Cortex of kidney (tissue), 1 donor: ENCODE measurements around the gene ABLIM1.

Experiments used
- DNase-seq: peaks from one replicate; lab custom pipeline; 2025; lab: John Stamatoyannopoulos, UW

ABLIM1 gene

GRCh38 chr10:114679552-114679951 lies 21.5 kb upstream of the ABLIM1 start:
- no peak for DNase-seq

GRCh38 chr10:114678820-114679219 lies 20.7 kb upstream of the ABLIM1 start:
- DNase-seq: no peak

GRCh38 chr10:114678336-114678735 lies 20.3 kb upstream of the ABLIM1 start:
- DNase-seq: no peak

- no peak for DNase-seq
These were observed 16.3 kb upstream of the ABLIM1 start for GRCh38 chr10:114674346-114674745.

- DNase-seq: no peak
These were observed 11.6 kb upstream of the ABLIM1 start for GRCh38 chr10:114669648-114670047.

- no peak for DNase-seq
These were observed 10.5 kb upstream of the ABLIM1 start for GRCh38 chr10:114668375-114669080.

GRCh38 chr10:114665873-114666272 lies 7.8 kb upstream of the ABLIM1 start:
- no peak for DNase-seq

- DNase-seq: no peak
These were observed 7.3 kb upstream of the ABLIM1 start for GRCh38 chr10:114665406-114665805.

GRCh38 chr10:114664127-114664526 lies 6.1 kb upstream of the ABLIM1 start:
- no peak for DNase-seq

- DNase-seq: no peak
These were observed 5.6 kb upstream of the ABLIM1 start for GRCh38 chr10:114663626-114664025.

GRCh38 chr10:114662646-114663217 lies 4.7 kb upstream of the ABLIM1 start:
- no peak for DNase-seq

- no peak for DNase-seq
These were observed 3.3 kb upstream of the ABLIM1 start for GRCh38 chr10:114661212-114661880.

GRCh38 chr10:114655671-114656070 lies 2.4 kb downstream of the ABLIM1 start:
- DNase-seq: no peak

- DNase-seq: no peak
These were observed 3.1 kb downstream of the ABLIM1 start for GRCh38 chr10:114654822-114655575.

GRCh38 chr10:114653926-114654325 lies 4.1 kb downstream of the ABLIM1 start:
- DNase-seq: no peak

- DNase-seq: no peak
These were observed 5.4 kb downstream of the ABLIM1 start for GRCh38 chr10:114652402-114653368.

- DNase-seq: no peak
These were observed 7.2 kb downstream of the ABLIM1 start for GRCh38 chr10:114650831-114651230.

- no peak for DNase-seq
These were observed 7.8 kb downstream of the ABLIM1 start for GRCh38 chr10:114650266-114650665.

GRCh38 chr10:114649217-114649903 lies 8.7 kb downstream of the ABLIM1 start:
- no peak for DNase-seq

- DNase-seq: no peak
These were observed 9.7 kb downstream of the ABLIM1 start for GRCh38 chr10:114648368-114648767.
